Karpas-422 (cell line): ENCODE data around the gene URAD. TPM values are rescaled to one million over a fixed set of nuclear protein-coding genes. Genes with fewer than 3 reads are reported as not detected.

Experiments used
- DNase-seq: peaks from one replicate; pipeline ENCODE4 v3.0.0-alpha.2; 2015
- H2AFZ ChIP-seq: fragments of 200-600 bp; sonication (generic); 2 replicates; pipeline ENCODE4 v1.6.1; 2014; ENCODE audit warnings: antibody characterized with exemption, low read length, mixed read lengths
- H3K27ac ChIP-seq: fragments of 200-600 bp; sonication (generic); 2 replicates; pipeline ENCODE4 v1.5.1; 2014; ENCODE audit warnings: mild to moderate bottlenecking, low read length, moderate library complexity
- H3K27me3 ChIP-seq: fragments of 200-600 bp; sonication (generic); 2 replicates; pipeline ENCODE4 v1.6.1; 2014; ENCODE audit warnings: low read length, mixed read lengths
- H3K36me3 ChIP-seq: fragments of 200-600 bp; sonication (generic); 2 replicates; pipeline ENCODE4 v1.6.1; 2014; ENCODE audit warnings: low read length, mixed read lengths; ENCODE audit not compliant: insufficient read depth
- H3K4me1 ChIP-seq: fragments of 200-600 bp; sonication (generic); 2 replicates; pipeline ENCODE4 v1.6.1; 2014; ENCODE audit warnings: mild to moderate bottlenecking, low read length, mixed read lengths
- H3K4me2 ChIP-seq: fragments of 200-600 bp; sonication (generic); 2 replicates; pipeline ENCODE4 v1.6.1; 2014; ENCODE audit warnings: low read length, low read depth, mild to moderate bottlenecking; ENCODE audit not compliant: poor library complexity, severe bottlenecking
- H3K4me3 ChIP-seq: fragments of 200-600 bp; sonication (generic); 2 replicates; pipeline ENCODE4 v1.5.1; 2014; ENCODE audit warnings: mild to moderate bottlenecking, antibody characterized with exemption, low read length, mixed read lengths
- H3K79me2 ChIP-seq: fragments of 200-600 bp; sonication (generic); 2 replicates; pipeline ENCODE4 v1.6.1; 2014; ENCODE audit warnings: mild to moderate bottlenecking, low read length, mixed read lengths
- H3K9ac ChIP-seq: fragments of 200-600 bp; sonication (generic); 2 replicates; pipeline ENCODE4 v1.6.0; 2014; ENCODE audit warnings: low read length
- H3K9me2 ChIP-seq: fragments of 200-600 bp; sonication (generic), shearing (Covaris generic); replicated peaks from 2 replicates; pipeline ENCODE4 v1.6.0; 2014; ENCODE audit warnings: mild to moderate bottlenecking, low read length, moderate library complexity; ENCODE audit not compliant: insufficient read depth
- H3K9me3 ChIP-seq: fragments of 300-700, 200-600 bp; sonication (generic); 2 replicates; pipeline ENCODE4 v1.6.1; 2014; ENCODE audit warnings: low read length, mixed read lengths
- H4K20me1 ChIP-seq: fragments of 200-600 bp; sonication (generic); 2 replicates; pipeline ENCODE4 v1.6.1; 2014; ENCODE audit warnings: mild to moderate bottlenecking, antibody characterized with exemption, low read length, low read depth; ENCODE audit not compliant: insufficient read depth
- total RNA-seq: library from RNA; depleted of rRNA; stranded (reverse); fragments of >200 nt; shearing (Covaris generic); gene quantifications from 2 replicates; pipeline ENCODE4 v1.2.3, GENCODE V29; 2014; ENCODE audit warnings: low replicate concordance

Gene URAD
- total RNA-seq, 1 experiment from 2014 or later, result not detected

GRCh38 chr13:27981006-27981708 lies 7.3 kb downstream of the URAD start:
- no peaks in the 10 kb centered on the region for H3K27me3 ChIP-seq
- no peaks in the 10 kb centered on the region for H3K36me3 ChIP-seq
- H3K4me1 ChIP-seq, result no peaks in the 10 kb centered on the region
- H3K9ac ChIP-seq, result no peak overlapping the region
- no peak overlapping the region for H3K4me2 ChIP-seq
- no peaks in the 10 kb centered on the region for H3K79me2 ChIP-seq
- no peaks in the 10 kb centered on the region for H3K9me2 ChIP-seq
- no peak for DNase-seq
- H2AFZ ChIP-seq, result no peak overlapping the region
- no peak overlapping the region for H3K4me3 ChIP-seq
- no peaks in the 10 kb centered on the region for H3K9me3 ChIP-seq
- no peaks in the 10 kb centered on the region for H4K20me1 ChIP-seq
- H3K27ac ChIP-seq, result no peak overlapping the region

GRCh38 chr13:27980280-27980998 lies 8.1 kb downstream of the URAD start:
- H3K4me1 ChIP-seq, result no peaks in the 10 kb centered on the region
- H3K36me3 ChIP-seq, result no peaks in the 10 kb centered on the region
- no peaks in the 10 kb centered on the region for H4K20me1 ChIP-seq
- H3K4me2 ChIP-seq, result no peak overlapping the region
- H3K27me3 ChIP-seq, result no peaks in the 10 kb centered on the region
- no peak overlapping the region for H3K9ac ChIP-seq
- no peak overlapping the region for H3K4me3 ChIP-seq
- no peak for DNase-seq
- no peak overlapping the region for H2AFZ ChIP-seq
- no peaks in the 10 kb centered on the region for H3K9me2 ChIP-seq
- H3K79me2 ChIP-seq, result no peaks in the 10 kb centered on the region
- H3K9me3 ChIP-seq, result no peaks in the 10 kb centered on the region
- H3K27ac ChIP-seq, result no peak overlapping the region

GRCh38 chr13:27979765-27980279 lies 8.7 kb downstream of the URAD start:
- no peaks in the 10 kb centered on the region for H3K27me3 ChIP-seq
- H3K36me3 ChIP-seq, result no peaks in the 10 kb centered on the region
- no peaks in the 10 kb centered on the region for H3K4me1 ChIP-seq
- no peaks in the 10 kb centered on the region for H3K79me2 ChIP-seq
- no peaks in the 10 kb centered on the region for H3K9me2 ChIP-seq
- H2AFZ ChIP-seq, result no peak overlapping the region
- no peak overlapping the region for H3K9ac ChIP-seq
- no peak overlapping the region for H3K4me2 ChIP-seq
- H3K27ac ChIP-seq, result no peak overlapping the region
- DNase-seq, result no peak
- H4K20me1 ChIP-seq, result no peaks in the 10 kb centered on the region
- no peak overlapping the region for H3K4me3 ChIP-seq
- no peaks in the 10 kb centered on the region for H3K9me3 ChIP-seq

GRCh38 chr13:27979001-27979643 lies 9.4 kb downstream of the URAD start:
- H3K4me1 ChIP-seq, result no peaks in the 10 kb centered on the region
- H3K27me3 ChIP-seq, result no peaks in the 10 kb centered on the region
- no peaks in the 10 kb centered on the region for H4K20me1 ChIP-seq
- H3K4me2 ChIP-seq, result no peak overlapping the region
- no peaks in the 10 kb centered on the region for H3K9me2 ChIP-seq
- no peak overlapping the region for H3K4me3 ChIP-seq
- no peak overlapping the region for H2AFZ ChIP-seq
- no peaks in the 10 kb centered on the region for H3K9me3 ChIP-seq
- DNase-seq, result no peak
- H3K27ac ChIP-seq, result no peak overlapping the region
- no peaks in the 10 kb centered on the region for H3K36me3 ChIP-seq
- no peaks in the 10 kb centered on the region for H3K79me2 ChIP-seq
- H3K9ac ChIP-seq, result no peak overlapping the region

GRCh38 chr13:27978301-27978968 lies 10.1 kb downstream of the URAD start:
- Histone ChIP-seq H3K36me3 (no peaks in the 10 kb centered on the region), H3K9me3 (no peaks in the 10 kb centered on the region), H3K27ac (no peak overlapping the region), H2AFZ (no peak overlapping the region), H4K20me1 (no peaks in the 10 kb centered on the region), H3K9me2 (no peaks in the 10 kb centered on the region), H3K79me2 (no peaks in the 10 kb centered on the region), H3K9ac (no peak overlapping the region), H3K4me2 (no peak overlapping the region), H3K4me1 (no peaks in the 10 kb centered on the region), H3K27me3 (no peaks in the 10 kb centered on the region), H3K4me3 (no peak overlapping the region)
- no peak for DNase-seq

- Histone ChIP-seq H3K79me2 (no peaks in the 10 kb centered on the region), H4K20me1 (no peaks in the 10 kb centered on the region), H3K4me2 (no peak overlapping the region), H3K4me3 (no peak overlapping the region), H3K27me3 (no peaks in the 10 kb centered on the region), H3K36me3 (no peaks in the 10 kb centered on the region), H2AFZ (no peak overlapping the region), H3K9me2 (no peaks in the 10 kb centered on the region), H3K9ac (no peak overlapping the region), H3K4me1 (no peaks in the 10 kb centered on the region), H3K27ac (no peak overlapping the region), H3K9me3 (no peaks in the 10 kb centered on the region)
- no peak for DNase-seq
These were observed 10.8 kb downstream of the URAD start for GRCh38 chr13:27977476-27978300.

- Histone ChIP-seq H3K9me2 (no peaks in the 10 kb centered on the region), H3K36me3 (no peaks in the 10 kb centered on the region), H3K4me2 (no peak overlapping the region), H3K27ac (no peak overlapping the region), H3K79me2 (no peaks in the 10 kb centered on the region), H2AFZ (no peak overlapping the region), H4K20me1 (no peaks in the 10 kb centered on the region), H3K4me3 (no peak overlapping the region), H3K9me3 (no peaks in the 10 kb centered on the region), H3K4me1 (no peaks in the 10 kb centered on the region), H3K9ac (no peak overlapping the region), H3K27me3 (no peaks in the 10 kb centered on the region)
- no peak for DNase-seq
These were observed 12.0 kb downstream of the URAD start for GRCh38 chr13:27976362-27977091.
